Activated CD8-positive, alpha-beta memory T cell treated with anti-CD3 and anti-CD28 coated beads, Interleukin-2, amount 10 ng/mL, durations not matched to agents 7 days and 5 days (primary cell): ENCODE data around the gene ZNF394. TPM values are rescaled to one million over a fixed set of nuclear protein-coding genes. Genes with fewer than 3 reads are reported as not detected.
"Not testable (repeated sequence)": the region's sequence is repeated elsewhere in the genome, so short reads cannot be mapped to it uniquely, and the experiment has no call there.

Experiments used
- ATAC-seq: fragments of 150-1000 bp; cut with Tn5 transposase; one replicate; pipeline ENCODE4 v1.10.0; 2021; ENCODE audit warnings: moderate library complexity
- CTCF ChIA-PET: fragments of 350-600 bp; sonication (Branson Sonifier 250); formaldehyde crosslinking; loops from one replicate; lab custom pipeline; 2021; ENCODE audit warnings: antibody characterized with exemption; lab: Charles Lee
- DNase-seq: peaks from one replicate; pipeline ENCODE4 v3.0.0-alpha.2; 2020
- H3K27ac Mint-ChIP-seq: one replicate; pipeline ENCODE4 v1.8.0; 2021; ENCODE audit warnings: mild to moderate bottlenecking, mixed read lengths
- H3K27me3 Mint-ChIP-seq: one replicate; pipeline ENCODE4 v1.8.0; 2021; ENCODE audit warnings: mixed read lengths
- H3K36me3 Mint-ChIP-seq: one replicate; pipeline ENCODE4 v1.8.0; 2021; ENCODE audit warnings: mild to moderate bottlenecking, mixed read lengths
- H3K4me1 Mint-ChIP-seq: one replicate; pipeline ENCODE4 v1.8.0; 2021; ENCODE audit warnings: mixed read lengths
- H3K4me3 Mint-ChIP-seq: one replicate; pipeline ENCODE4 v1.8.0; 2021; ENCODE audit warnings: mild to moderate bottlenecking, moderate library complexity, mixed read lengths
- H3K9me3 Mint-ChIP-seq: one replicate; pipeline ENCODE4 v1.8.0; 2022; ENCODE audit warnings: low read depth, mixed read lengths
- total RNA-seq, 2 experiments: library from RNA; stranded (reverse); gene quantifications; one replicate each; pipeline ENCODE4 v1.2.3, GENCODE V29; 2021

Gene ZNF394
- total RNA-seq = 10 to 100 TPM; 50.5 to 58.5 TPM

DNA sequence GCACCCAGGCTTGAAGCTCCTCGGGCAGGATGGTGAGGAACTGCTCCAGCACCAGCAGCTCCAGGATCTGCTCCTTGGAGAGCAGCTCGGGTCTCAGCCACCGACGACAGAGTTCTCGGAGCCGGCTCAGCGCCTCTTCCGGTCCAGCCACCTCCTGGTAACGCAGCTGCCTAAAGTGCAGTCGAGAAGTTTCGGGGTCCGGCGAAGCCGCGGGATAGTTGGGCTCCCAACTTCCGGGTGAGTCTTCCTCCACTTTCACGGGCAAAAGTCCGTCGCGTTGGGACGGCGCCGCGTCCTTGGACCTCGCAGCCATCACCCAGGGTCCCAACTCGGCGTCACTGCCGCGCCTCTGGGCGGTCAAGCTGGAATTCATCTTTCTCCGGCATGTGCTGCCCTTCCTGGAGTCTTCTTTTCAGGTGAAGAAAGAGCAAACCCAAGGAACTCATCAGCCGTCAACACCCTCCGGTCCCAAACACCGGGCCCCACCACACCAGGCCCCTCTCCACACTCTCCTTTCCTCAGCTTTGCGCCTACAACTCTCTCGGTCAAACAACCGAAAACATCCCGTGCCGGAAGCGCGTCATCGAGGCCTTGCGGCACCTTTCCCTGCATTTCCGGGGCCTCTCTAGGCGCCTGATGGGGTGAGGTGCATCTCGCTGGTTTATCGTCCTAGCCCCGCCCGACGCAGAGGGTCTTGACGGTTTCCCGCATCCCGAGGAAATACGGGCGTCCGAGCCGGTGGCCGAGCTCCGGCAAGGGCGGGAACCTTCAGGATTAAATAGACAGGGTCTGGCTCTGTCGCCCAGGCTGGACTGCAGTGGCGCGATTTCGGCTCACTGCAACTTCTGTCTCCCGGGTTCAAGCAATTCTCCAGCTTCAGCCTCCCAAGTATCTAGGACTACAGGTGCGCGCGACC is at the start of gene ZNF394:
TSS of gene ZNF394 (minus strand) at position 561 of the 916 bp plus-strand sequence. CDS start at position 373, 188 bp downstream.
- Mint-ChIP-seq H3K36me3 (peaks cover 41% of the 10 kb centered on the region), H3K4me1 (peaks cover 24% of the 10 kb centered on the region), H3K9me3 (peaks cover 2% of the 10 kb centered on the region), H3K27ac (peak within 1 kb of the TSS; percentile 100), H3K4me3 (peak within 1 kb of the TSS; percentile 90), H3K27me3 (no peaks in the 10 kb centered on the region)
- ATAC-seq (peak; percentile 43), DNase-seq (peak; percentile 95)
- CTCF ChIA-PET = interaction anchor here (0.7 to 1.7 kb wide), 5 partner anchors 21 to 91 kb away, joined by 3 to 7 read pairs (median 3); partner anchors contain the start of genes BUD31 and PDAP1

GRCh38 chr7:99549545-99549944 is 49.5 kb upstream of the ZNF394 start:
- ATAC-seq, CTCF ChIA-PET, H3K27ac Mint-ChIP-seq, H3K27me3 Mint-ChIP-seq, H3K4me3 Mint-ChIP-seq, H3K9me3 Mint-ChIP-seq, DNase-seq: not testable (repeated sequence)
- peaks cover 46% of the 10 kb centered on the region for H3K36me3 Mint-ChIP-seq
- H3K4me1 Mint-ChIP-seq = peaks cover 22% of the 10 kb centered on the region

DNA sequence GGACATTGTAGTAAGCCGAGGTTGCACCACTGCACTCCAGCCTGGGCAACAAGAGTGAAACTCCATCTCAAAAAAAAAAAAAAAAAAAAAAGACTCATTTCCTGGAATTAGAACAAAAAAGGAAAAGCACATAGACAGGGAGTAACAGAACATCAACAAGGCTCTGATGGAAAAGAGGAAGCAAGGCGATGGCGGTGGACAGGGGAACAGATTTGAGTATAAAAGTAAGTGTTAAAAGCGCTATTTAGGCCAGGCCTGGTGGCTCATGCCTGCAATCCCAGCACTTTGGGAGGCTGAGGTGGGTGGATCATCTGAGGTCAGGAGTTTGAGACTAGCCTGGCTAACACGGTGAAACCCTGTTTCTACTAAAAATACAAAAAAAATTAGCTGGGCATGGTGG is 45.2 kb upstream of the ZNF394 start:
- H3K4me3 Mint-ChIP-seq, H3K27ac Mint-ChIP-seq, H3K27me3 Mint-ChIP-seq, H3K4me1 Mint-ChIP-seq, CTCF ChIA-PET, DNase-seq, ATAC-seq: not testable (repeated sequence)
- Mint-ChIP-seq H3K36me3 (peaks cover 52% of the 10 kb centered on the region), H3K9me3 (peaks cover 23% of the 10 kb centered on the region)

- Mint-ChIP-seq H3K9me3 (peaks cover 24% of the 10 kb centered on the region), H3K4me1 (no peaks in the 10 kb centered on the region), H3K27me3 (no peaks in the 10 kb centered on the region), H3K27ac (no peak overlapping the region), H3K4me3 (no peak overlapping the region), H3K36me3 (peaks cover 48% of the 10 kb centered on the region)
- no peak for ATAC-seq
- CTCF ChIA-PET = no interaction called here
- DNase-seq = no peak
These were observed 43.8 kb upstream of the ZNF394 start for GRCh38 chr7:99543916-99544315.

DNA sequence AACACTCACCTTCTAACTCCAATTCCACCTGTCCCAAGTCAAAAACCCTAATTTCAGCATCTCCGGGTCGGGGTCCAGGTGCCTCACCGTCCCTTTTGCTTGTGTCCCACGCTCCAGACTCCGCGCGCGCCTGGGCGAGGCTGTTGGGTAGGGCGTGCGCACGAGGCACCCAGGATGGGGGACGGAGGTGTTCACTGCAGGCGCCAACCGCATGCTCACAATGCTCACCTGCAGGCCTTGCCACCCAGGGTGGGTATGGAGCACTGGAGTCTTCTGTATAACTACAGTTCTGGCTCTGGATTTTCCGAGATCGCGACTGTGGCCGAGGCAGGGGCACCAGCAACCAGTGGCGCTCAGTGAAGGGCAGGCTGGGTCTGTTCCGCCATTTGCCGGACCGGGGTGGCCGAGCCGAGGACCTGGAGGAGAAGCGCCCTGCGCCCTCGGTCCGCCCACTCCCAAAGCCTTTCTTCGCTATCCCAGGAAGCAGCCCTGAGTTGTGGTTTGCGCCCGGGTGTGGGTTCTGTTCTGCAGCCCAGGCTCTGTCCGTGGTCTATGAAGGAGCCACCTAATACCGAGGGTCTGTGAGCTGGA is 43.1 kb upstream of the ZNF394 start:
- CTCF ChIA-PET = no interaction called here
- H3K4me3 Mint-ChIP-seq = no peak overlapping the region
- ATAC-seq (no peak), DNase-seq (no peak)
- no peak overlapping the region for H3K27ac Mint-ChIP-seq
- no peaks in the 10 kb centered on the region for H3K27me3 Mint-ChIP-seq
- peaks cover 45% of the 10 kb centered on the region for H3K36me3 Mint-ChIP-seq
- H3K4me1 Mint-ChIP-seq = no peaks in the 10 kb centered on the region
- peaks cover 26% of the 10 kb centered on the region for H3K9me3 Mint-ChIP-seq

- no peak overlapping the region for H3K27ac Mint-ChIP-seq
- H3K4me3 Mint-ChIP-seq = no peak overlapping the region
- CTCF ChIA-PET = interaction anchor here (2.3 kb wide), 1 partner anchor 9 kb away, joined by 5 read pairs; no protein-coding TSS in a partner anchor
- H3K36me3 Mint-ChIP-seq = peaks cover 32% of the 10 kb centered on the region
- H3K9me3 Mint-ChIP-seq = peaks cover 26% of the 10 kb centered on the region
- DNase-seq = no peak
- no peaks in the 10 kb centered on the region for H3K27me3 Mint-ChIP-seq
- H3K4me1 Mint-ChIP-seq = no peaks in the 10 kb centered on the region
- no peak for ATAC-seq
These were observed 41.1 kb upstream of the ZNF394 start for GRCh38 chr7:99541212-99541611.

GRCh38 chr7:99540542-99540941 is 40.5 kb upstream of the ZNF394 start:
- H3K27ac Mint-ChIP-seq = no peak overlapping the region
- no peaks in the 10 kb centered on the region for H3K27me3 Mint-ChIP-seq
- ATAC-seq = no peak
- H3K9me3 Mint-ChIP-seq = peaks cover 26% of the 10 kb centered on the region
- CTCF ChIA-PET = interaction anchor here (2.3 kb wide), 1 partner anchor 8 kb away, joined by 5 read pairs; no protein-coding TSS in a partner anchor
- H3K4me1 Mint-ChIP-seq = no peaks in the 10 kb centered on the region
- peaks cover 32% of the 10 kb centered on the region for H3K36me3 Mint-ChIP-seq
- no peak for DNase-seq
- no peak overlapping the region for H3K4me3 Mint-ChIP-seq

GRCh38 chr7:99539213-99539811 is 39.2 kb upstream of the ZNF394 start:
- Mint-ChIP-seq H3K36me3 (peaks cover 31% of the 10 kb centered on the region), H3K27me3 (no peaks in the 10 kb centered on the region), H3K4me3 (no peak overlapping the region), H3K4me1 (no peaks in the 10 kb centered on the region), H3K27ac (no peak overlapping the region), H3K9me3 (peaks cover 29% of the 10 kb centered on the region)
- no peak for DNase-seq
- no peak for ATAC-seq
- CTCF ChIA-PET = interaction anchor here (0.6 kb wide), 1 partner anchor 179 kb away, joined by 3 read pairs; no protein-coding TSS in a partner anchor

DNA sequence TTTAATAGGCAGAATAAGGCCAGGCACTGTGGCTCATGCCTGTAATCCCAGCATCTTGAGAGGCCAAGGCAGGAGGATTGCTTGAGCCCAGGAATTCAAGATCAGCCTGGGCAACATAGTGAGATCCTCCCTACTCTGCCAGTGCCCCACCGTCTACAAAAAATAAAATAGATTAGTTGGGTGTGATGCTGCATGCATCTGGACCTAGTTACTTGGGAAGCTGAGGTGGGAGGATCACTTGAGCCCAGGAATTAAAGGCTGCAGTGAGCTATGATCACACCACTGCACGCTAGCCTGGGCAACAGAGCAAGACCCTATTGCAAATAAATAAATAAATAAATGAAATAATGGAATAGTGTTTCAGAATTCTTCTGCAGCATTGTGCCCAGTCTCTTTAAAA is 35.6 kb upstream of the ZNF394 start:
- H3K4me1 Mint-ChIP-seq = no peaks in the 10 kb centered on the region
- H3K9me3 Mint-ChIP-seq = peaks cover 48% of the 10 kb centered on the region
- CTCF ChIA-PET = interaction anchor here (1.1 to 1.5 kb wide), 2 partner anchors 12 to 93 kb away, joined by 3 to 4 read pairs; no protein-coding TSS in a partner anchor
- no peak for DNase-seq
- ATAC-seq = no peak
- no peak overlapping the region for H3K27ac Mint-ChIP-seq
- no peaks in the 10 kb centered on the region for H3K27me3 Mint-ChIP-seq
- no peak overlapping the region for H3K4me3 Mint-ChIP-seq
- H3K36me3 Mint-ChIP-seq = peaks cover 46% of the 10 kb centered on the region

- DNase-seq = no peak
- ATAC-seq = no peak
- Mint-ChIP-seq H3K36me3 (peaks cover 76% of the 10 kb centered on the region), H3K27me3 (no peaks in the 10 kb centered on the region), H3K27ac (no peak overlapping the region), H3K4me3 (no peak overlapping the region), H3K4me1 (no peaks in the 10 kb centered on the region), H3K9me3 (peaks cover 47% of the 10 kb centered on the region)
- CTCF ChIA-PET = interaction anchor here (2.1 kb wide), 1 partner anchor 10 kb away, joined by 5 read pairs; no protein-coding TSS in a partner anchor
These were observed 31.3 kb upstream of the ZNF394 start for GRCh38 chr7:99531354-99531765.

GRCh38 chr7:99525713-99526440 is 25.8 kb upstream of the ZNF394 start:
- Mint-ChIP-seq H3K36me3 (peaks cover 75% of the 10 kb centered on the region), H3K9me3 (peaks cover 15% of the 10 kb centered on the region), H3K4me3 (no peak overlapping the region), H3K4me1 (no peaks in the 10 kb centered on the region), H3K27me3 (no peaks in the 10 kb centered on the region), H3K27ac (no peak overlapping the region)
- DNase-seq (no peak), ATAC-seq (no peak)
- CTCF ChIA-PET = interaction anchor here (0.7 to 1.2 kb wide), 2 partner anchors 11 to 99 kb away, joined by 3 to 4 read pairs; no protein-coding TSS in a partner anchor

GRCh38 chr7:99521399-99521798 is 21.3 kb upstream of the ZNF394 start:
- Mint-ChIP-seq H3K27ac (no peak overlapping the region), H3K4me3 (no peak overlapping the region), H3K27me3 (no peaks in the 10 kb centered on the region), H3K9me3 (no peaks in the 10 kb centered on the region), H3K4me1 (no peaks in the 10 kb centered on the region), H3K36me3 (peaks cover 63% of the 10 kb centered on the region)
- no peak for DNase-seq
- CTCF ChIA-PET = no interaction called here
- no peak for ATAC-seq
